ENCODE data around the gene CTNNA2. TPM values are rescaled to one million over a fixed set of nuclear protein-coding genes. Genes with fewer than 3 reads are reported as not detected.
A peak's percentile ranks its signal among the peaks of the same experiment; 100 is the strongest.

Gene CTNNA2
- total and polyA plus RNA-seq, 4 donors = 0.01 to 0.37 TPM; not detected in 2

DNA sequence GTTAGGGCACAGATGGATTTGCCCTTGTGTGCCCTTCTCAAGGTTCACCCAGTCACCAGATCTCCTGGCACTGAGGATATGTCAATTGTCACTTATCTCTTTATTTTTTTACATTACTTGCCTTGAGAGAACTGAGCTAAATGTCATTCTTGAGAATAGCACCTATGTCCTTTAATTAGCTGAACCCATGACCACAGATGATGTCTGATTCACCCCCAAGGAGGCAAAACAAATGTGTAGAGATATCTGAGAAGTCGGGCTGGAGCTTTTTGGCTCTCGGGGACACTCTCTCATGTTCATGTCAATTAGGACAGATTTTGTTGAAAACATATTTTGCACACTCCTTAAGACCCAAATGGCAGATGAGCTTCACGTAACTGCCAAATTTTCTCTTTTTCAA lies 963.1 kb downstream of the CTNNA2 start:
- 72 to 83% methylated on average over 3 of the region's 3 CpGs for WGBS, 2 donors

DNA sequence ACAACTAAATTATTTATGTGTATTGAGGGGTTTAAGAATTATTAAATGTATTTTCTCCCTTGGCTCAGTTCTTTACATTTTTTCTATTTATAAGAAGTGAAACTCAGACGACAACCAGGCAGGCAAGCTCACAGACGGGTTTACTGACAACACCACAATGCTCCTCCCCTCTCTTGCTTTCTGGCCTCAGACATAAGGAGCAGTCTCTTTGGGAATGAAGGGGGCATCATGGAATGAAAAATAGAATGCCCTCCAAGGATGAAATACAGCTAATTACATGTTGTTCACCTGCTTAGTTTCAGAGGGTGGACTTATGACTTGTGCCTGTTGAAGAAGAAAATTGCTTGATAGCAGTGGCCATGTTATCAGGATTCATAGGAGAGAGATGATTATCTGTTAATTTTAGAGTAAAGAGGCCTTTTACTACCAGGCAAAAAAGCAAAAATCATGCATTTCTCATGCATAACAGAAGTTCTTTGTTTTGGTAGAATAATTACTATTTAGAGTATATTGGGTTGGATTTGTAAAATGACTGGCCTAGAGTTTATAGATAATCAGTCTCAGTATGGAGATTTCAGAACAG lies 963.8 kb downstream of the CTNNA2 start:
- TF ChIP-seq CTCF (IDR thresholded peaks at IDR 0.05; ENCODE audit: control extremely low read depth, extremely low read depth) = no peak
- Histone ChIP-seq H3K4me3 (no peak overlapping the region), H3K9ac (ENCODE audit: insufficient read depth in 1 of 2, low read length in 2 of 2) (no peak overlapping the region), H3K27me3 (ENCODE audit: control insufficient read depth in 3 of 3, insufficient read depth in 3 of 3, low read length in 2 of 3) (no peaks in the 10 kb centered on the region), H3K9me3 (ENCODE audit: control insufficient read depth in 4 of 4, insufficient read depth in 3 of 4, low read length in 3 of 4) (no peaks in the 10 kb centered on the region), H3K36me3 (ENCODE audit: control insufficient read depth in 4 of 4, insufficient read depth in 4 of 4, low read length in 4 of 4) (no peaks in the 10 kb centered on the region), H3K27ac (ENCODE audit: low read depth in 1 of 2, low read length in 1 of 2) (no peak overlapping the region), H3K4me1 (ENCODE audit: control insufficient read depth in 5 of 5, insufficient read depth in 5 of 5, low read length in 5 of 5) (peaks cover 0 to 21% (median 5%) of the 10 kb centered on the region in 5 donors)
- WGBS, 2 donors = 60 to 74% methylated on average over 2 of the region's 2 CpGs
- DNase-seq (peak; percentile 22 to 74 (median 61)), ATAC-seq (ENCODE audit: insufficient read depth, low FRiP score) (no peak)

More for the DNA sequence above, 963.1 kb downstream of the CTNNA2 start:
- ATAC-seq (ENCODE audit: insufficient read depth, low FRiP score) (no peak), DNase-seq (peak in 1 of 3 donors; percentile 12)
- Histone ChIP-seq H3K9ac (ENCODE audit: insufficient read depth in 1 of 2, low read length in 2 of 2) (no peak overlapping the region), H3K36me3 (ENCODE audit: control insufficient read depth in 4 of 4, insufficient read depth in 4 of 4, low read length in 4 of 4) (no peaks in the 10 kb centered on the region), H3K4me3 (no peak overlapping the region), H3K27me3 (ENCODE audit: control insufficient read depth in 3 of 3, insufficient read depth in 3 of 3, low read length in 2 of 3) (no peaks in the 10 kb centered on the region), H3K27ac (ENCODE audit: low read depth in 1 of 2, low read length in 1 of 2) (no peak overlapping the region), H3K9me3 (ENCODE audit: control insufficient read depth in 4 of 4, insufficient read depth in 3 of 4, low read length in 3 of 4) (no peaks in the 10 kb centered on the region), H3K4me1 (ENCODE audit: control insufficient read depth in 5 of 5, insufficient read depth in 5 of 5, low read length in 5 of 5) (peaks cover 0 to 21% (median 5%) of the 10 kb centered on the region in 5 donors)
- no peak for TF ChIP-seq CTCF (IDR thresholded peaks at IDR 0.05; ENCODE audit: control extremely low read depth, extremely low read depth)

DNA sequence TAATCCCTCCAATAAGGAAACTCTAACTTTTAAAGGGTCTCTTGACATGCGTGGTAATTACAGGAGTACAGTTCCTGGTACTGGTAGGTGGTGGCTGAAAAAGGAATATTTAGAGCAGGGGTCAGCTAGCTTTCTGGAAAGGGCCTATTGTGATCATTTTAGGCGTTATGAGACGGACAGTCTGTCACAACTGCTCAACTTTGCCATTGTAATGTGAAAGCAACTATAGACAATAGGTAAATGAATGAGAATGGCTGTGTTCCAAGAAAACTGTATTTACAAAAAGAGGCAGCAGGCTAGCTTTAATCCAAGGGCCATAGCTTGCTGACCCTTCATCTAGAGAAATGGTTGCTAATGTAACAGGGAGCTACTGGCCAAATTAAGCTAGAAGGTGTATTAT lies 969.4 kb downstream of the CTNNA2 start:
- Histone ChIP-seq H3K27ac (ENCODE audit: low read depth in 1 of 2, low read length in 1 of 2) (no peak overlapping the region), H3K36me3 (ENCODE audit: control insufficient read depth in 4 of 4, insufficient read depth in 4 of 4, low read length in 4 of 4) (no peaks in the 10 kb centered on the region), H3K9me3 (ENCODE audit: control insufficient read depth in 4 of 4, insufficient read depth in 3 of 4, low read length in 3 of 4) (no peaks in the 10 kb centered on the region), H3K9ac (ENCODE audit: insufficient read depth in 1 of 2, low read length in 2 of 2) (no peak overlapping the region), H3K4me3 (no peak overlapping the region), H3K4me1 (ENCODE audit: control insufficient read depth in 5 of 5, insufficient read depth in 5 of 5, low read length in 5 of 5) (no peaks in the 10 kb centered on the region), H3K27me3 (ENCODE audit: control insufficient read depth in 3 of 3, insufficient read depth in 3 of 3, low read length in 2 of 3) (no peaks in the 10 kb centered on the region)
- WGBS, 2 donors = 62 to 77% methylated on average over 3 of the region's 3 CpGs
- TF ChIP-seq CTCF (IDR thresholded peaks at IDR 0.05; ENCODE audit: control extremely low read depth, extremely low read depth) = no peak
- no peak for ATAC-seq (ENCODE audit: insufficient read depth, low FRiP score)
- DNase-seq = peak in 1 of 3 donors; percentile 22

GRCh38 chr2:80489717-80490116 lies 976.9 kb downstream of the CTNNA2 start:
- WGBS, 2 donors = 49 to 67% methylated on average over 3 of the region's 3 CpGs
- Histone ChIP-seq H3K4me1 (ENCODE audit: control insufficient read depth in 5 of 5, insufficient read depth in 5 of 5, low read length in 5 of 5) (no peaks in the 10 kb centered on the region), H3K9ac (ENCODE audit: insufficient read depth in 1 of 2, low read length in 2 of 2) (no peak overlapping the region), H3K4me3 (no peak overlapping the region), H3K27ac (ENCODE audit: low read depth in 1 of 2, low read length in 1 of 2) (no peak overlapping the region), H3K9me3 (ENCODE audit: control insufficient read depth in 4 of 4, insufficient read depth in 3 of 4, low read length in 3 of 4) (no peaks in the 10 kb centered on the region), H3K27me3 (ENCODE audit: control insufficient read depth in 3 of 3, insufficient read depth in 3 of 3, low read length in 2 of 3) (no peaks in the 10 kb centered on the region), H3K36me3 (ENCODE audit: control insufficient read depth in 4 of 4, insufficient read depth in 4 of 4, low read length in 4 of 4) (no peaks in the 10 kb centered on the region)
- ATAC-seq (ENCODE audit: insufficient read depth, low FRiP score) (no peak), DNase-seq (no peak)
- TF ChIP-seq CTCF (IDR thresholded peaks at IDR 0.05; ENCODE audit: control extremely low read depth, extremely low read depth) = no peak
